Mesenteric fat pad (tissue), 1 donor: ENCODE measurements around the gene MAP7. TPM values are rescaled to one million over a fixed set of nuclear protein-coding genes. Genes with fewer than 3 reads are reported as not detected.

Experiments used
- DNase-seq: peaks from one replicate; pipeline ENCODE4 v3.0.0-alpha.2; 2020; ENCODE audit warnings: low spot score
- total RNA-seq: library from RNA; stranded (reverse); fragmentation: NEBNext Ultra II Directional; extraction: Animal tissue kit (Norgen Biotek cat#: 25700); gene quantifications from one replicate; pipeline ENCODE4 v1.2.1, GENCODE V29; 2021
- donor health status: DM: yes; HTN: yes; CAD: no.

The MAP7 gene
- total RNA-seq, 1 donor from 2014 or later, result 5.2 TPM

- no peak for DNase-seq
Measured at GRCh38 chr6:136566007-136566487, 15.8 kb upstream of the MAP7 start.

DNA sequence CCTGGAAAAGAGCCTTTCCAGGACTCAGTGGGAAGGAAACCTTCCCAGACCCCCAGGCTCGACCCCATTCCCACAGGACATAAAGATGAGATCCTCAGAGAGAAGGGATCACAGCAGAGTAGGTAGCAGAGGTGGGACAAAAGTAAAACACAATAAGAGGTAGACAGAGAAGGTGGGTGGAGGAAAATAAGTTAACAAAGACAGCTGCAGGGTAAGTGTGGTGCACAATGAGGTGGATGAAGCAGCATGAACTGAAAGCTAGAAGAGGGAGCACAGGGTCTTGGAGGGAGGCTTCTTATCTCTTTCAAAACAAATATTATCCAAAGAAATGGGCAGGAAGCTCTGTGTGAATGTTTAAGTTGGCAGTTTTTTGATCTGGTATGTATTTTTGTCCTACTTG lies 14.0 kb upstream of the MAP7 start:
- no peak for DNase-seq

- no peak for DNase-seq
Measured at GRCh38 chr6:136563386-136564152, 13.3 kb upstream of the MAP7 start.

DNA sequence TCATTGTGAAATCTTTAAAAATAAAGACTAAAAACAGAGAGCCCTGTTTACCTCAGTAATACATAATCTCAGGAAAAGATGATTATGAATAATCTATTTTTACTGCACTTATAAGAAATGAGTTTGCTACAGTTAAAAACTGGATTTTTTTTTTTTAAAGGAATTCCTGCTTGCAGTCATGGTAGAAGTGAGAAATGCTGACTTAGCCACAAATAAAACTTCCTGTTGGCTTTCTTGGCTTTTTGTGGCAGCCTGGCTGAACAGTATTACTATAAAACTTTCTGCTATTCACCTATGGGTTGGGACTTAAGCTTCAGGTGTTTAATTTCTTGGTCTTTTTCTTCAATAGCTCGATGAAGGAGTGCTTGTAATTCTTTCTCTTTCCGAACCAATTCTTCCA lies 12.0 kb upstream of the MAP7 start:
- DNase-seq, result no peak

- no peak for DNase-seq
Measured at GRCh38 chr6:136553166-136553787, 3.1 kb upstream of the MAP7 start.

DNA sequence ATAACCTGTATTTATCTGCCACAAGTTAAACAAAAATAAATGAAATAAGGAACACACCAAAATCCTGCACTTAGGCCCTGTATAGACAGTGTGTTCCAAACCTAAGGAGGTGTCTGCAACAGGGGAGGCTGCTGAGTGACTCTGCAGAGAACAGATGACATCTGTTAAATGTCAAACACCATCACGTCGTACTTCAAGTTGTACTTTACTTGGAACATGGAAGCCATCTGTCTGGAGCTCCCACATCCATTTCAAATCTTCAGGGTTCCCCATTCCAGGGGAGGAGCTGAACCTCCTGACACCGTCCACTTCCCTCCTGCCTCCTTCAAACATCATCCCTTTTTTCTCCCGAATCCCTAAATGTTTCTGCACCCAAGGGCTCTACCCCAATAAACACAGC lies 1.8 kb upstream of the MAP7 start:
- DNase-seq, result no peak

DNA sequence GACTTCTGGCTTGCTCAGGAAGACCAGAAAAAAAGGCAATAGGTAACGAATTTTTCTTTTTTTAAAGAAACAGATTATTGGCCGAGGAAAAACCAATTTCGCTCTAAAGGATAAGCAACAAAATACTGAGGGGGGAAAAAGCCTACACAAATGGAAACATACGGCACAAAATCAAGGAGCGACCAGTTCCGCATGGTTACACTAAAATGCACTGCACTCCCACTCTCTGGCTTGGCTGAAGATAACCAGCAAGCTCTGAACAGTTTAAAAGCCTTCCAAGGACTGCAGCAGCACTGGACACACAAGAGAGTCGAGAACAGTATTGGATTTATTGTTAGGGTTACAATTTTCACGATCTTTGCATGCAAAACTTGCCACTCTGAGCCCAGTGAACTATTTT lies 881 bp upstream of the MAP7 start:
- DNase-seq, result no peak

- DNase-seq, result no peak
Measured at GRCh38 chr6:136550045-136550329, 235 bp downstream of the MAP7 start.

DNA sequence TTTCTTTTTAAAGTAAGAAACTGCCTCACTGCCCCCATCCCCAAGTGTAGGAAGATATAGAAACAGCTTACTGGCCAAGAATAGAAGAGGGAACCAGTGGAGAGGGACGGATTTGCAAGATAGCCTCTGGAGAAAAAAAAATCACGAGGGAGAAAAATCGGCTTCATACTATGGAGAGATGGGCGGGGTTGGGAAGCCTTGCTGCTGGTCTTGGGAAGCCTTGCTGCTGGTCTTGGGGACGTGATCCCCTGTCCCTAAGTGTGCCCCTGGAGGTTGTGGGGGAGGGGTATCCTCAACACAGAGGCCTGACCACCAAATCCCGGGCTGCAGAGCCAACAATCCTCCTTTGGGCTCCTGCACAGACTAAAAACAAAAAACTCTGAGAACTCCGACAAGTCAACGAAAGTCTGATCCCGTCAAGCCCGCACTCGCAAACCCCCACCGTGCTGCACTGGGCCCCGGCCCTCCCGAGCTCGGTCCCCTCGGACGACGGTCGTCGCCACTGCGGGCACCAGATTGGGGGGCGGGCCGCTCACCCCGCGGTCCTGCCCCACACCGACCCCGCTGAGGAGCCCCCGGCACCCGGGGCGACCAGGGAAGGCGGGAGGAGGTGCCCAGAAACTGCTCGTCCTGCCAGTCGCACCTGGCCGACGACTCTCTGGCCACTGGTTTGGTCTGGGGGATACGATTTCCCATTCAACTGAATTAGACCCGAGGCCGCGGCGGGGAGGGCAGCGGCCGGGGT lies 750 bp downstream of the MAP7 start:
- no peak for DNase-seq

DNA sequence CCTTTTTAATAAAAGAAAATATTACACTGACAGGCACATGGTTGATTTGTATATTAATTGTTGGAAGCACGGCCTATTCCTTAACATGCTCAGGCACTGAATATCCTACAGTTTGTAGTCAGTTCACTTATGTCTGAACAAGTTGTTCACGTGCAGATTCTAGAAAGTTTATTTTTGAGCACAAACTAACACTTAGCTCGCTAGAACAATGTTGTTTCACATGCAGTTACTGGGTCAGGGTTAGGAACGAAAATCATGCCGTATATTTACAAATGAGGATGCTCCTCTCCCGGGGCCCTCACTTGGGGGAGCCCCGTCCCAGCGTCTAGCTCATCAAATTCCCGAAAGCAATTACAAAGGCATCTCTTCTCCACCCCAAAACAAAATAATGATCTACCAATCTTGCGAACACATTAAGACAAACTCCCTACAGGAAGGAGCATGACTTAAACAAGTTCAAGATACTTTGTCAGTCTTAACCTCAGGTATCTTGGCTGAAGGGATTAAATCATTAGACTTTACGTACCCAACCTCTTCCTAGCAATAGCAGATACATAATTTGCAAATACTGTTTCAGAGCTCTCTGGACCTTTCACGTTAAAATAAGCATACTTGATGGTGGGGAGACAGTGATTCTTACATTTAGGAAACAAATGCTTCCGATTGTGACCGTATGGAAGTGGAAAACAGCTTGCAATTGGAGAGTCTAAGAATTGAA lies 1.5 kb downstream of the MAP7 start:
- no peak for DNase-seq

DNA sequence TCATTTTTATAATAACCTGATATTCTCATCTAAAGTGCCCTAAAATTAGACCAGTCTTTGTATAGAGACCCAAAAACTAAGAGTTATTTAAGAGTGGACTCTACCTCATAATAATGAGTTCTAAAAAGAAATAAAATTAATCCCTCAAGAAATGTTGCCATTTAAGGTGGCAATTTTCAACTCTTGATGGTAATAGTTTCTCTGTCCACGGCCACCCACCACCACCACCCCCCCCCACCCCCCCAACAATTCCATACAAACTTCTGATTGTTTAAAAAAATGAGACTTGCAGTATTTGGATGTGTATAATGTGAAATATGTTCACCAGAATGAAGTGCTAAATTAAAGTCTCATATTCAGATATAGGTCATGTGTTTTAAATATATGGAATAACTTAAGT lies 2.4 kb downstream of the MAP7 start:
- no peak for DNase-seq

GRCh38 chr6:136547336-136547735 lies 2.9 kb downstream of the MAP7 start:
- DNase-seq, result no peak

DNA sequence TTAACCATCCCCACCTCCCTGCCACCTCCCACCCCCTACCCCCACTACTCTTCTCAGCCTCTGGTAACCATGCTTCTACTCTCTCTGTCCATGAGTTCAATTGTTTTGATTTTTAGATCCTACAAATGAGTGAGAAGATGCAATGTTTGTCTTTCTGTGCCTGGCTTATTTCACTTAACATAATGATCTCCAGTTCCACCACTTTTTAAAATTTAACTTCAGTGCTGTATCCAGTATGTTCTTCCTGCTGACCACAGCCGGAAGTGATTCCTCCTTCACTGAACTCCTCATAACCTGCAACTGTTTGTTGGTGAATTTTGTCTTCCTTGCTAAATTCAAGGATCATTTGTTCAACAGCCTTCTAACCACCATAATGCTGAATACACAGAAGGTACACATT lies 3.9 kb downstream of the MAP7 start:
- DNase-seq, result no peak

DNA sequence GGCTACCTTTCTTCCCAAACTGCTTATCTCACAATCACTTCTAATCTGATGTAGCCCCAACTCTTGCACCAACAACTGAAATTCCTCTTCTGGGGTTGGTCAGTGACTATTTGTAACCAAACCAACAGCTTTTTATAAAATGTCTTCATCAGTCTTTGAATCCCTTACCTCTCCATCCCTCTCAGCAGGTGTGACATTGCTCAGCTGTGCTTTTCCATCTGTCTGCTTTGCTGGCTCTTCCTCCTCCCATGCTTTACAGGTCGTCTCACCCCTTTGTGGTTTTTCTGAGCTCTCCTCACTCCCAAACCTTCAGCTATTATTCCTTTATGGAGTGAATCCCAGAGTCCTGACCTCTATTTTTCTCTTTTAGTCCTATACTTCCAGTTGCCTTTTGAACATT lies 5.9 kb downstream of the MAP7 start:
- no peak for DNase-seq

DNA sequence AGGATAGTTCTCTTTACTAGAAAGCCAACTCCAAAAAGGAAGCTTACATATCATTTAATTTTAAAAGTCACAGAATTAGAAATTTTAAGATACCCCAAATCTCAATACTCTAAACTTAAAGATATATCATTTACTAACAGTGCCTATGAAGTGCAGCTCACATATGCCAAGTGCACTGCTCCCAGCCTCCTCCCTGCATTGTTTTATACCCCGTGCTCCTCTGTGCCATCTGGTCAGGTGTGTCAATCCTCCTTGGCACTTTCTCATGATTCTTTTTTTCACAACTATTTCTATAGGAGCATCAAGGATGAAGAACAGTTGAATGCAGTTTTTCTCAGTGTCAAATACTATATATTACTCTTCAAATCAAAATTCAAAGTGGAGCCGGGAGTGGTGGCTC lies 8.8 kb downstream of the MAP7 start:
- DNase-seq, result no peak

DNA sequence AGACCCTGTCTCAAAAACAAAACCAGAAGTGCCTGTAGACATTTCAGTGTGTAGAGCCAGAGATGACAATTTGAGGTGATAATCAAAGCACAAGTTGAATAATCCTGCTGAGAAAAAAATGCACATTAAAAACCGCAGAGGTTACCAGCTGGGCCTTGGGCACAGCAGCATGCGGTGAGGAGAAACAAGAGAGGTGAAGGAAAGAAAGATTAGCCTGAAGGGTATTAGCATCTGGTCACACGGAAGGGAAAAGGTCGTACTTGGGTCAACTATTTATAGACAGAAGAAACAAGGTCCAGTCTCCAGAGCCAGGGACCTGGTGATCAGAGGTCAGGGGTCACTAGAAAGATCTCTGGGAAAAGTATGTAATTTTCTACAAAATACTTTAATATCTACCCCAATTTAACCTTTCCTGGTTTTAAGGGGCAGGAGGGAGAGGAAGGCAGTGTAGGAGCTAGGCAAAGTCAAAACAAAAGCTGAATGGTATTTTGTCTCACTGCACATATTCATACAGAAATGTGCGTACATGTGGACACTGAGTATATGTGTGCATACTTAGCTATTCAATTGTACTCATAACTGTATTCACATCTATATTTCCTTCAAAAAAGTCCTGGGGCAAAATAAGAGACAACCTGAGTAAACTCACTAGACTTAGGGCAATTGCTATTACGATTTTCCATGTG lies 10.1 kb downstream of the MAP7 start:
- DNase-seq, result no peak

DNA sequence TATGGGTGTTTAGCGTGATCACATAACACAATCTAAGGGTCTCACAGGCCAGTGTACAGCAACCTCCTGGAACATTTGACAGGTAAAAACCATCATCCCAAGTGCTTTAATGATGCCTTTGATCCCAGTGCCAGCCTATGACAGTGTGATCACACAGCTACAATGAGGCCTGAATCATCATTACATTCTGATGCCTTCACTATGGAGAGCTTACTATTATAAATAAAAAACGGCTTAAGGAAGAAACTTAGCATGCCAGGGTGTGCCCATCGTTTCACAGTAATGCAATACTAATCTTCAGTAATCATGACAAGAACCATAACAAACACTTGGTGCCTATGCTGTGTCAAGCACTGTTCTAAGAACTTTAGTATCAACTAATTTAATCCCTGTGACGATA lies 11.4 kb downstream of the MAP7 start:
- DNase-seq, result no peak

DNA sequence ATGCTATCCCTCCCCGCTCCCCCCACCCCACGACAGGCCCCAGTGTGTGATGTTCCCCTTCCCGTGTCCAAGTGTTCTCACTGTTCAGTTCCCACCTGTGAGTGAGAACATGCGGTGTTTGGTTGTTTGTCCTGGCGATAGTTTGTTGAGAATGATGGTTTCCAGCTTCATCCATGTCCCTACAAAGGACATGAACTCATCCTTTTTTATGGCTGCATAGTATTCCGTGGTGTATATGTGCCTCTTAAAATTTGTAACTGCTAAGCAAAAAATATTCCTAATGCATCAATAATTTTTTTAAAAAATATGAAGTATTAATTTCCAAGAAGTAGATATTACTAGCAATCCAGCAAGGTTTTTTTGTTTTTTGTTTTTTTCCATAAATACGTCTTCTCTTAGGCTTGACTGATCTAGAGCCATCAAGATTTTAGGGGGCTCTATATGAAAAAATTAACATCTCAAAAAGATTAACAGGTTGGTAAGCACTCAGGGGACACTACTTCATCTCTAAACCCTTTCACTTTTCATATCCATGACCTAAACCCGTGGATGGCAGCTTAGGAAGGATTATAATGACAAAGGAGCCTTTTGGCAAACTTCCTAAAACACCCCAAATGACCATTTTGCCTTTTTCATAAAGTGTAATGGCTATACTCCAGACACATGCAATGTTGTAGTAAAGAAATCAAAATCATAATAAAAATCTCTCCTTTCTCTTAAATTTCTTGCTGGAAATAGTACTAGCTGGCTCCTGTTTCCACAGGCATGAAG lies 14.2 kb downstream of the MAP7 start:
- DNase-seq, result no peak

- no peak for DNase-seq
Measured at GRCh38 chr6:136535017-136535765, 15.0 kb downstream of the MAP7 start.

GRCh38 chr6:136534268-136534667 lies 16.0 kb downstream of the MAP7 start:
- no peak for DNase-seq
